PC-9 (cell line): ENCODE results near the gene STAG1. TPM values are rescaled to one million over a fixed set of nuclear protein-coding genes. Genes with fewer than 3 reads are reported as not detected.

Experiments
- BruUV-seq: library from RNA; stranded (reverse); fragments of 400-500 nt; replicated peaks from 2 replicates; lab custom pipeline; 2021; lab: Mats Ljungman, UMichigan
- CTCF ChIA-PET: fragments of 300-600 bp; sonication (Branson Sonifier 250); formaldehyde crosslinking; loops from one replicate; lab custom pipeline; 2022; ENCODE audit warnings: antibody characterized with exemption; lab: Charles Lee
- POLR2A ChIA-PET: fragments of 300-600 bp; sonication (Branson Sonifier 250); formaldehyde crosslinking; loops from one replicate; lab custom pipeline; 2022; ENCODE audit warnings: antibody characterized with exemption; ENCODE audit not compliant: unreplicated experiment; lab: Charles Lee
- DNase-seq, 2 experiments: peaks; one replicate each; pipeline versions ENCODE4 v3.0.0 to v3.0.0-alpha.2; 2015 to 2022; ENCODE audit warnings: mixed read lengths in 1 of 2
- H2AFZ ChIP-seq: fragments of 200-600 bp; sonication (generic); 2 replicates; pipeline ENCODE4 v1.8.1; 2017; ENCODE audit warnings: antibody characterized with exemption
- H3F3A ChIP-seq: fragments of 200-600 bp; sonication (generic); 2 replicates; pipeline ENCODE4 v1.8.1; 2017; ENCODE audit warnings: antibody characterized with exemption, mild to moderate bottlenecking, low read depth; ENCODE audit not compliant: insufficient read depth
- H3K27ac ChIP-seq: fragments of 200-600 bp; sonication (generic); 2 replicates; pipeline ENCODE4 v1.6.1; 2016; ENCODE audit warnings: mixed run types
- H3K27me3 ChIP-seq: fragments of 200-600 bp; sonication (generic); 2 replicates; pipeline ENCODE4 v1.6.1; 2016; ENCODE audit warnings: low read depth, mixed run types; ENCODE audit not compliant: insufficient read depth
- H3K36me3 ChIP-seq: fragments of 200-600 bp; sonication (generic); 2 replicates; pipeline ENCODE4 v1.6.1; 2016; ENCODE audit warnings: low read depth, mixed run types
- H3K4me1 ChIP-seq: fragments of 200-600 bp; sonication (generic); replicated peaks from 2 replicates; pipeline ENCODE4 v1.6.1; 2016; ENCODE audit warnings: mixed run types; ENCODE audit not compliant: insufficient read depth
- H3K4me2 ChIP-seq: fragments of 200-600 bp; sonication (generic); 2 replicates; pipeline ENCODE4 v1.6.1; 2017; ENCODE audit warnings: mixed run types
- H3K4me3 ChIP-seq: fragments of 200-600 bp; sonication (generic); 2 replicates; pipeline ENCODE4 v1.6.1; 2016; ENCODE audit warnings: mixed run types
- H3K79me2 ChIP-seq: fragments of 200-600 bp; sonication (generic); 2 replicates; pipeline ENCODE4 v1.6.1; 2017; ENCODE audit warnings: low read depth, mixed run types
- H3K9me2 ChIP-seq: fragments of 200-600 bp; sonication (generic); 2 replicates; pipeline ENCODE4 v1.8.1; 2017; ENCODE audit warnings: mild to moderate bottlenecking; ENCODE audit not compliant: insufficient read depth
- H3K9me3 ChIP-seq: fragments of 200-600 bp; sonication (generic); 2 replicates; pipeline ENCODE4 v1.8.1; 2016; ENCODE audit warnings: low read depth; ENCODE audit not compliant: insufficient read depth
- H4K20me1 ChIP-seq: fragments of 200-600 bp; sonication (generic); 2 replicates; pipeline ENCODE4 v1.8.1; 2017; ENCODE audit not compliant: insufficient read depth
- CTCF ChIP-seq: fragments of 200-600 bp; sonication (generic); conservative IDR thresholded peaks from 2 replicates; pipeline ENCODE4 v1.6.1; 2017; ENCODE audit warnings: mixed run types, antibody characterized with exemption, mild to moderate bottlenecking, moderate library complexity
- EZH2 ChIP-seq: fragments of 200-600 bp; sonication (generic); IDR thresholded peaks from 2 replicates; pipeline ENCODE4 v1.8.0; 2017; ENCODE audit warnings: antibody characterized with exemption, low read depth
- intact Hi-C: fragments of 100-400 bp; cut with micrococcal nuclease; formaldehyde crosslinking; loops from one replicate; pipeline ENCODE4 v1.10.0; 2022; ENCODE audit not compliant: unreplicated experiment
- total RNA-seq: library from RNA; stranded (reverse); gene quantifications from 2 replicates; pipeline ENCODE4 v1.2.3, GENCODE V29; 2021

Gene STAG1
- total RNA-seq, 1 experiment from 2014 or later: 39.3 TPM

GRCh38 chr3:136385457-136385856 lies 366.7 kb downstream of the STAG1 start:
- no TSS peak for BruUV-seq
- Histone ChIP-seq H3K4me3 (no peak overlapping the region), H3K36me3 (no peaks in the 10 kb centered on the region), H2AFZ (no peak overlapping the region), H3K9me2 (no peaks in the 10 kb centered on the region), H3K79me2 (no peaks in the 10 kb centered on the region), H3K4me1 (no peaks in the 10 kb centered on the region), H3K9me3 (no peaks in the 10 kb centered on the region), H3K27me3 (no peaks in the 10 kb centered on the region), H4K20me1 (no peaks in the 10 kb centered on the region), H3F3A (no peaks in the 10 kb centered on the region), H3K4me2 (no peak overlapping the region), H3K27ac (no peak overlapping the region)
- no peak for DNase-seq
- ChIA-PET CTCF (no interaction called here), POLR2A (no interaction called here)
- TF ChIP-seq EZH2 (no peak), CTCF (no peak)
- intact Hi-C loops: no loop called here

- BruUV-seq: no TSS peak
- Histone ChIP-seq H3K36me3 (no peaks in the 10 kb centered on the region; the same call in 1 of the 2 replicates), H3K9me3 (no peaks in the 10 kb centered on the region), H3K27ac (no peak overlapping the region), H3K4me2 (no peak overlapping the region), H2AFZ (no peak overlapping the region), H3F3A (no peaks in the 10 kb centered on the region), H3K79me2 (no peaks in the 10 kb centered on the region), H3K4me3 (no peak overlapping the region), H3K27me3 (no peaks in the 10 kb centered on the region), H4K20me1 (no peaks in the 10 kb centered on the region), H3K9me2 (no peaks in the 10 kb centered on the region), H3K4me1 (no peaks in the 10 kb centered on the region)
- POLR2A ChIA-PET: interaction anchor here (0.7 kb wide), 1 partner anchor 74 kb away, joined by 16 read pairs; no protein-coding TSS in a partner anchor
- TF ChIP-seq EZH2 (no peak), CTCF (no peak)
- intact Hi-C loops: no loop called here
- DNase-seq: no peak
- CTCF ChIA-PET: interaction anchor here (0.7 kb wide), 1 partner anchor 21 kb away, joined by 3 read pairs; no protein-coding TSS in a partner anchor
Observed at GRCh38 chr3:136381051-136381450, 371.1 kb downstream of the STAG1 start.

GRCh38 chr3:136380530-136380929 lies 371.6 kb downstream of the STAG1 start:
- DNase-seq: no peak
- Histone ChIP-seq H3K9me3 (no peaks in the 10 kb centered on the region), H3K27ac (no peak overlapping the region), H3K36me3 (no peaks in the 10 kb centered on the region; the same call in 1 of the 2 replicates), H3K4me2 (no peak overlapping the region), H3F3A (no peaks in the 10 kb centered on the region), H3K9me2 (no peaks in the 10 kb centered on the region), H3K4me1 (no peaks in the 10 kb centered on the region), H3K4me3 (no peak overlapping the region), H4K20me1 (no peaks in the 10 kb centered on the region), H3K79me2 (no peaks in the 10 kb centered on the region), H3K27me3 (no peaks in the 10 kb centered on the region), H2AFZ (no peak overlapping the region)
- TF ChIP-seq CTCF: no peak
- TF ChIP-seq EZH2: no peak
- POLR2A ChIA-PET: interaction anchor here (0.7 kb wide), 1 partner anchor 75 kb away, joined by 16 read pairs; no protein-coding TSS in a partner anchor
- BruUV-seq: no TSS peak
- CTCF ChIA-PET: interaction anchor here (0.7 kb wide), 1 partner anchor 22 kb away, joined by 3 read pairs; no protein-coding TSS in a partner anchor
- intact Hi-C loops: no loop called here
